GM23338 (cell line): ENCODE data around the gene FCER2. TPM values are rescaled to one million over a fixed set of nuclear protein-coding genes. Genes with fewer than 3 reads are reported as not detected.
A peak's percentile ranks its signal among the peaks of the same experiment; 100 is the strongest.

ENCODE experiments used
- ATAC-seq: fragments of 200-7000 bp; cut with Tn5 transposase; 3 replicates; pipeline ENCODE4 v1.9.1; 2020
- DNase-seq: peaks from one replicate; pipeline ENCODE4 v3.0.0-alpha.2; 2015; ENCODE audit warnings: low spot score
- H2AFZ ChIP-seq: fragments of 200-600 bp; sonication (generic); 2 replicates; pipeline ENCODE4 v1.8.0; 2016; ENCODE audit warnings: antibody characterized with exemption, mild to moderate bottlenecking, moderate library complexity
- H3F3A ChIP-seq: fragments of 200-600 bp; sonication (generic); replicated peaks from 2 replicates; pipeline ENCODE4 v1.8.0; 2017; ENCODE audit warnings: antibody characterized with exemption, mixed run types, low read depth
- H3K27ac ChIP-seq: fragments of 200-600 bp; sonication (generic); 2 replicates; pipeline ENCODE4 v1.6.1; 2016; ENCODE audit warnings: low read depth
- H3K27me3 ChIP-seq: fragments of 200-600 bp; sonication (generic); 2 replicates; pipeline ENCODE4 v1.8.0; 2016; ENCODE audit warnings: mild to moderate bottlenecking, mixed run types, moderate library complexity; ENCODE audit not compliant: insufficient read depth
- H3K36me3 ChIP-seq: fragments of 200-600 bp; sonication (generic); 2 replicates; pipeline ENCODE4 v1.8.0; 2016; ENCODE audit warnings: mild to moderate bottlenecking; ENCODE audit not compliant: insufficient read depth
- H3K4me1 ChIP-seq: fragments of 200-600 bp; sonication (generic); 2 replicates; pipeline ENCODE4 v1.8.0; 2016; ENCODE audit warnings: mild to moderate bottlenecking, moderate library complexity; ENCODE audit not compliant: insufficient read depth
- H3K4me2 ChIP-seq: fragments of 200-600 bp; sonication (generic); 2 replicates; pipeline ENCODE4 v1.7.1; 2017; ENCODE audit warnings: mixed run types
- H3K4me3 ChIP-seq: fragments of 200-600 bp; sonication (generic); 2 replicates; pipeline ENCODE4 v1.6.1; 2016; ENCODE audit warnings: mixed run types
- H3K79me2 ChIP-seq: fragments of 200-600 bp; sonication (generic); replicated peaks from 2 replicates; pipeline ENCODE4 v1.8.0; 2017; ENCODE audit warnings: mild to moderate bottlenecking; ENCODE audit not compliant: insufficient read depth
- H3K9me2 ChIP-seq: fragments of 200-600 bp; sonication (generic); 2 replicates; pipeline ENCODE4 v1.8.0; 2017; ENCODE audit not compliant: insufficient read depth
- H4K20me1 ChIP-seq: fragments of 200-600 bp; sonication (generic); replicated peaks from 2 replicates; pipeline ENCODE4 v1.8.0; 2017; ENCODE audit warnings: mild to moderate bottlenecking; ENCODE audit not compliant: insufficient read depth
- H3K27ac Mint-ChIP-seq: 2 replicates; pipeline ENCODE4 v1.8.0; 2020; ENCODE audit warnings: inconsistent platforms, mild to moderate bottlenecking, moderate library complexity, mixed read lengths
- H3K27me3 Mint-ChIP-seq: 3 replicates; pipeline ENCODE4 v1.8.0; 2022; ENCODE audit warnings: low read depth, mild to moderate bottlenecking, moderate library complexity, mixed read lengths, inconsistent platforms; ENCODE audit not compliant: insufficient read depth, poor library complexity
- H3K36me3 Mint-ChIP-seq: 3 replicates; pipeline ENCODE4 v1.8.0; 2021; ENCODE audit warnings: low read depth, mild to moderate bottlenecking, inconsistent platforms, moderate library complexity, mixed read lengths
- H3K4me1 Mint-ChIP-seq: 3 replicates; pipeline ENCODE4 v1.8.0; 2020; ENCODE audit warnings: mild to moderate bottlenecking, inconsistent platforms, mixed read lengths
- H3K4me3 Mint-ChIP-seq: 3 replicates; pipeline ENCODE4 v1.8.0; 2021; ENCODE audit warnings: moderate library complexity, mild to moderate bottlenecking, inconsistent platforms, mixed read lengths
- H3K9me3 Mint-ChIP-seq: 3 replicates; pipeline ENCODE4 v1.8.0; 2020; ENCODE audit warnings: moderate library complexity, mild to moderate bottlenecking, inconsistent platforms, mixed read lengths
- CREB1 ChIP-seq: fragments of 250-450 bp; sonication (Bioruptor Pico); IDR thresholded peaks from 2 replicates; pipeline ENCODE4 v1.5.0; 2020; ENCODE audit warnings: low read depth, mild to moderate bottlenecking, moderate library complexity
- CTCF ChIP-seq, 2 experiments: fragments of 200-600 bp in 1 of 2; sonication (generic) in 1 of 2; conservative IDR thresholded peaks; 2 replicates each; pipeline versions ENCODE4 v1.5.1 to v1.6.1; 2016 to 2017; ENCODE audit warnings: antibody characterized with exemption in 2 of 2, low read depth in 2 of 2, mild to moderate bottlenecking in 2 of 2, moderate library complexity in 1 of 2
- ETS1 ChIP-seq: IDR thresholded peaks from 2 replicates; pipeline ENCODE4 v1.6.1; 2016; ENCODE audit warnings: antibody characterized with exemption
- EZH2 ChIP-seq: fragments of 200-600 bp; sonication (generic); IDR thresholded peaks from one replicate; pipeline ENCODE4 v1.8.0; 2017; ENCODE audit warnings: antibody characterized with exemption, mild to moderate bottlenecking, low read depth; ENCODE audit not compliant: unreplicated experiment
- NANOG ChIP-seq: IDR thresholded peaks from 2 replicates; pipeline ENCODE4 v1.6.1; 2016; ENCODE audit warnings: antibody characterized with exemption, borderline replicate concordance
- POLR2AphosphoS5 ChIP-seq: IDR thresholded peaks from 2 replicates; pipeline ENCODE4 v1.6.1; 2016; ENCODE audit warnings: antibody characterized with exemption, low read depth
- REST ChIP-seq: IDR thresholded peaks from one replicate; pipeline ENCODE4 v1.6.1; 2018; ENCODE audit warnings: antibody characterized with exemption; ENCODE audit not compliant: unreplicated experiment
- STAT1 ChIP-seq: IDR thresholded peaks from one replicate; pipeline ENCODE4 v1.6.1; 2016; ENCODE audit warnings: antibody characterized with exemption; ENCODE audit not compliant: unreplicated experiment
- polyA plus RNA-seq: library from polyadenylated mRNA; unstranded; fragments of >200 nt; fragmentation: Nextera tagmentation; extraction: Ambion mirVana; gene quantifications from 2 replicates; pipeline ENCODE4 v1.2.1, GENCODE V29; 2016
- total RNA-seq: library from RNA; depleted of rRNA; stranded (reverse); fragments of >200 nt; shearing (Covaris generic); gene quantifications from 2 replicates; pipeline ENCODE4 v1.2.3, GENCODE V29; 2014

FCER2 gene
- total and polyA plus RNA-seq, 2 experiments from 2014 or later: 0.29 TPM; not detected in 1

DNA sequence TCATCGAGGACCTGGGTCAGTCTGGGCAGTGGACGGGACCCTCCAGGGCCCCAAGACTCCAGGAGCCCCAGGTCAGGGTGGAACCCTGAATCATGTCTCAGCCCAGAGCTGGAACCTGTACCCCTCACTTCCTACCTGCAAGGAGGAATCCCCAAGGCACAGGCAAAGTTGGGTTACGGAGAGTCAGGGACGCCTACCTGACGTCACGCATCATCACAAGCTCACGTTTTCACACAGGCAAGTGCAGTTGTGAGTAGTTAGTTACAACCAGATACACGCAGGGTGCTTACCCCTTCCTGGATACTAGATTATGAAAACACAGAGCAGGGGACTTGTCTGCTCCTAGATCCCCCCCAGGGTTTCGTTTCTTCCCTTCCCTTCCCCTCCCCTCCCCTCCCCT is 31.1 kb downstream of the FCER2 start:
- DNase-seq (peak; percentile 45), ATAC-seq (peak; percentile 17; the same call in 2 of the 3 replicates)
- Histone ChIP-seq H4K20me1 (no peaks in the 10 kb centered on the region), H3K4me1 (no peaks in the 10 kb centered on the region; the same call in 1 of the 2 replicates), H3K27ac (no peak overlapping the region), H3K27me3 (peaks cover 48% of the 10 kb centered on the region), H3K36me3 (no peaks in the 10 kb centered on the region), H3K4me2 (peak overlapping the region; percentile 92), H2AFZ (peak overlapping the region; percentile 100), H3K9me2 (no peaks in the 10 kb centered on the region), H3K79me2 (no peaks in the 10 kb centered on the region), H3K4me3 (peak overlapping the region; percentile 79), H3F3A (no peaks in the 10 kb centered on the region)
- no peaks in the 10 kb centered on the region for H3K36me3 Mint-ChIP-seq
- peaks cover 8% of the 10 kb centered on the region; the same call in 2 of the 3 replicates for H3K4me1 Mint-ChIP-seq
- H3K4me3 Mint-ChIP-seq: peak overlapping the region; percentile 89
- no peak overlapping the region for H3K27ac Mint-ChIP-seq
- peak; percentile 79 for TF ChIP-seq CREB1
- TF ChIP-seq STAT1: no peak
- no peak for TF ChIP-seq ETS1
- H3K27me3 Mint-ChIP-seq: peaks cover 37% of the 10 kb centered on the region
- peaks cover 9% of the 10 kb centered on the region for H3K9me3 Mint-ChIP-seq

GRCh38 chr19:7670150-7670783 is 31.7 kb downstream of the FCER2 start:
- peak; percentile 55 for ATAC-seq
- Histone ChIP-seq H3K36me3 (no peaks in the 10 kb centered on the region), H3K27me3 (peaks cover 46% of the 10 kb centered on the region), H4K20me1 (no peaks in the 10 kb centered on the region), H3F3A (no peaks in the 10 kb centered on the region), H3K4me2 (peak overlapping the region; percentile 92), H3K27ac (no peak overlapping the region), H3K79me2 (no peaks in the 10 kb centered on the region), H3K4me1 (no peaks in the 10 kb centered on the region; the same call in 1 of the 2 replicates), H2AFZ (peak overlapping the region; percentile 100), H3K4me3 (peak overlapping the region; percentile 79), H3K9me2 (no peaks in the 10 kb centered on the region)
- peak; percentile 65 for DNase-seq
- Mint-ChIP-seq H3K4me3 (peak overlapping the region; percentile 89), H3K27me3 (peaks cover 37% of the 10 kb centered on the region), H3K36me3 (no peaks in the 10 kb centered on the region), H3K4me1 (peaks cover 8% of the 10 kb centered on the region; the same call in 2 of the 3 replicates), H3K9me3 (peaks cover 9% of the 10 kb centered on the region), H3K27ac (no peak overlapping the region)
- TF ChIP-seq NANOG (no peak), POLR2AphosphoS5 (no peak), EZH2 (no peak), REST (no peak), CTCF (conservative IDR thresholded peaks at IDR 0.05; ENCODE audit: low read depth in 2 of 2) (no peak)
